ENCODE data around the gene TMEM170A.

- TF ChIP-seq, protein P1, sequence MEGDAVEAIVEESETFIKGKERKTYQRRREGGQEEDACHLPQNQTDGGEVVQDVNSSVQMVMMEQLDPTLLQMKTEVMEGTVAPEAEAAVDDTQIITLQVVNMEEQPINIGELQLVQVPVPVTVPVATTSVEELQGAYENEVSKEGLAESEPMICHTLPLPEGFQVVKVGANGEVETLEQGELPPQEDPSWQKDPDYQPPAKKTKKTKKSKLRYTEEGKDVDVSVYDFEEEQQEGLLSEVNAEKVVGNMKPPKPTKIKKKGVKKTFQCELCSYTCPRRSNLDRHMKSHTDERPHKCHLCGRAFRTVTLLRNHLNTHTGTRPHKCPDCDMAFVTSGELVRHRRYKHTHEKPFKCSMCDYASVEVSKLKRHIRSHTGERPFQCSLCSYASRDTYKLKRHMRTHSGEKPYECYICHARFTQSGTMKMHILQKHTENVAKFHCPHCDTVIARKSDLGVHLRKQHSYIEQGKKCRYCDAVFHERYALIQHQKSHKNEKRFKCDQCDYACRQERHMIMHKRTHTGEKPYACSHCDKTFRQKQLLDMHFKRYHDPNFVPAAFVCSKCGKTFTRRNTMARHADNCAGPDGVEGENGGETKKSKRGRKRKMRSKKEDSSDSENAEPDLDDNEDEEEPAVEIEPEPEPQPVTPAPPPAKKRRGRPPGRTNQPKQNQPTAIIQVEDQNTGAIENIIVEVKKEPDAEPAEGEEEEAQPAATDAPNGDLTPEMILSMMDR (conservative IDR thresholded peaks at IDR 0.05; ENCODE audit: low read depth in 2 of 2): no peak
- TF ChIP-seq EZH2phosphoT487 (IDR thresholded peaks at IDR 0.05; ENCODE audit: unreplicated experiment): no peak
- no peak for TF ChIP-seq EZH2 (IDR thresholded peaks at IDR 0.05; ENCODE audit: low read depth, unreplicated experiment)
These were observed 2.3 kb upstream of the TMEM170A start for GRCh38 chr16:75466760-75467159.

All from GM23338 (cell line).